IMR-90 (cell line): ENCODE measurements around the gene SLC66A2. TPM values are rescaled to one million over a fixed set of nuclear protein-coding genes. Genes with fewer than 3 reads are reported as not detected.

Source experiments
- ATAC-seq: fragments of 200-7000 bp; cut with Tn5 transposase; 2 replicates; pipeline ENCODE4 v1.9.1; 2020; ENCODE audit warnings: low read depth, mild to moderate bottlenecking, moderate library complexity
- BruUV-seq: library from RNA; stranded (reverse); fragments of 400-500 nt; replicated peaks from 2 replicates; lab custom pipeline; 2021; lab: Mats Ljungman, UMichigan
- CTCF ChIA-PET: fragments of 300-600 bp; formaldehyde crosslinking; extraction: SDS; loops from one replicate; lab custom pipeline; 2021; ENCODE audit warnings: antibody characterized with exemption; lab: Yijun Ruan, JAX
- POLR2A ChIA-PET: fragments of 300-600 bp; sonication (Branson Sonifier 250); formaldehyde crosslinking; loops from one replicate; lab custom pipeline; 2022; ENCODE audit warnings: antibody characterized with exemption; ENCODE audit not compliant: unreplicated experiment; lab: Charles Lee
- DNase-seq: peaks from one replicate; pipeline ENCODE4 v3.0.0; 2013
- H2AFZ ChIP-seq: replicated peaks from 2 replicates; pipeline ENCODE3; 2013; ENCODE audit warnings: low read length, mild to moderate bottlenecking; ENCODE audit not compliant: poor library complexity
- H2AK5ac ChIP-seq: 2 replicates; pipeline ENCODE4 v1.6.1; 2013; ENCODE audit warnings: low read depth, low read length, inconsistent platforms
- H2AK9ac ChIP-seq: replicated peaks from 2 replicates; pipeline ENCODE3; 2013; ENCODE audit warnings: mild to moderate bottlenecking, low read depth, low read length, moderate library complexity; ENCODE audit not compliant: poor library complexity
- H2BK120ac ChIP-seq: 2 replicates; pipeline ENCODE4 v1.6.1; 2013; ENCODE audit warnings: low read depth, low read length, inconsistent platforms
- H2BK15ac ChIP-seq: 3 replicates; pipeline ENCODE4 v1.6.1; 2013; ENCODE audit warnings: low read depth, low read length, inconsistent platforms
- H2BK20ac ChIP-seq: 2 replicates; pipeline ENCODE4 v1.6.1; 2013; ENCODE audit warnings: low read depth, mild to moderate bottlenecking, inconsistent platforms, low read length, moderate library complexity
- H2BK5ac ChIP-seq: 2 replicates; pipeline ENCODE4 v1.6.1; 2013; ENCODE audit warnings: mild to moderate bottlenecking, low read depth, low read length, inconsistent platforms; ENCODE audit not compliant: poor library complexity, severe bottlenecking
- H3K14ac ChIP-seq: replicated peaks from 2 replicates; pipeline ENCODE4 v1.6.1; 2013; ENCODE audit warnings: low read depth, low read length, inconsistent platforms
- H3K18ac ChIP-seq: 2 replicates; pipeline ENCODE4 v1.6.1; 2013; ENCODE audit warnings: low read depth, low read length, control low read depth
- H3K23ac ChIP-seq: 2 replicates; pipeline ENCODE4 v1.6.1; 2013; ENCODE audit warnings: low read depth, low read length, inconsistent platforms
- H3K27ac ChIP-seq: 2 replicates; pipeline ENCODE4 v1.5.1; 2013; ENCODE audit warnings: mild to moderate bottlenecking, control low read depth, low read length; ENCODE audit not compliant: insufficient read depth
- H3K27me3 ChIP-seq: 2 replicates; pipeline ENCODE4 v1.6.1; 2013; ENCODE audit warnings: low read length; ENCODE audit not compliant: control insufficient read depth, insufficient read depth
- H3K36me3 ChIP-seq: 2 replicates; pipeline ENCODE4 v1.6.1; 2013; ENCODE audit warnings: low read length, mixed read lengths; ENCODE audit not compliant: control insufficient read depth, insufficient read depth
- H3K4ac ChIP-seq: 2 replicates; pipeline ENCODE4 v1.6.1; 2013; ENCODE audit warnings: low read depth, low read length, inconsistent platforms
- H3K4me1 ChIP-seq: 2 replicates; pipeline ENCODE4 v1.6.1; 2013; ENCODE audit warnings: low read length, mixed read lengths; ENCODE audit not compliant: control insufficient read depth, insufficient read depth
- H3K4me2 ChIP-seq: 2 replicates; pipeline ENCODE4 v1.6.1; 2013; ENCODE audit warnings: low read depth, mild to moderate bottlenecking, control low read depth, low read length, moderate library complexity
- H3K4me3 ChIP-seq: 2 replicates; pipeline ENCODE4 v1.5.1; 2013; ENCODE audit warnings: low read depth, mild to moderate bottlenecking, control low read depth, low read length, moderate library complexity; ENCODE audit not compliant: insufficient read depth
- H3K56ac ChIP-seq: 2 replicates; pipeline ENCODE4 v1.6.1; 2013; ENCODE audit warnings: low read length, inconsistent platforms; ENCODE audit not compliant: insufficient read depth; ENCODE audit errors: extremely low read depth
- H3K79me1 ChIP-seq, 2 experiments: 2 replicates each; pipeline ENCODE4 v1.6.1; 2013; ENCODE audit warnings: low read length in 2 of 2, inconsistent platforms in 1 of 2, low read depth in 1 of 2
- H3K9ac ChIP-seq: 2 replicates; pipeline ENCODE4 v1.6.1; 2013; ENCODE audit warnings: low read depth, low read length, control low read depth
- H3K9me1 ChIP-seq: 2 replicates; pipeline ENCODE4 v1.6.1; 2013; ENCODE audit warnings: low read length, inconsistent platforms; ENCODE audit not compliant: insufficient read depth
- H3K9me3 ChIP-seq: 2 replicates; pipeline ENCODE4 v1.6.1; 2013; ENCODE audit warnings: low read length; ENCODE audit not compliant: control insufficient read depth, insufficient read depth
- H4K20me1 ChIP-seq: 2 replicates; pipeline ENCODE4 v1.6.1; 2013; ENCODE audit warnings: low read length, inconsistent platforms; ENCODE audit not compliant: insufficient read depth
- H4K5ac ChIP-seq: 2 replicates; pipeline ENCODE4 v1.6.1; 2013; ENCODE audit warnings: mild to moderate bottlenecking, low read depth, low read length, control low read depth
- H4K8ac ChIP-seq, 2 experiments: 2 replicates each; pipeline ENCODE4 v1.6.1; 2013; ENCODE audit warnings: low read depth in 2 of 2, low read length in 2 of 2, control low read depth in 1 of 2, inconsistent platforms in 1 of 2
- H4K91ac ChIP-seq: 2 replicates; pipeline ENCODE4 v1.6.1; 2013; ENCODE audit warnings: low read depth, low read length, inconsistent platforms; ENCODE audit not compliant: insufficient read depth
- BHLHE40 ChIP-seq: fragments of 150-350 bp; IDR thresholded peaks from 2 replicates; pipeline ENCODE4 v1.6.1; 2016; ENCODE audit warnings: mild to moderate bottlenecking, low read depth, low read length
- CEBPB ChIP-seq: IDR thresholded peaks from 2 replicates; pipeline ENCODE4 v1.6.1; 2012; ENCODE audit warnings: low read depth, low read length, improper control_type of control experiment
- CHD1 ChIP-seq: IDR thresholded peaks from 2 replicates; pipeline ENCODE4 v1.6.1; 2012; ENCODE audit warnings: low read depth, low read length, improper control_type of control experiment
- FOS ChIP-seq: fragments of 150-350 bp; IDR thresholded peaks from 2 replicates; pipeline ENCODE4 v1.6.1; 2016; ENCODE audit warnings: low read depth, low read length
- MAFK ChIP-seq: IDR thresholded peaks from 2 replicates; pipeline ENCODE4 v1.6.1; 2012; ENCODE audit warnings: low read depth, low read length, improper control_type of control experiment
- MAZ ChIP-seq: IDR thresholded peaks from 2 replicates; pipeline ENCODE4 v1.6.1; 2012; ENCODE audit warnings: low read depth, mild to moderate bottlenecking, low read length, improper control_type of control experiment, moderate library complexity, borderline replicate concordance
- MXI1 ChIP-seq: IDR thresholded peaks from 2 replicates; pipeline ENCODE4 v1.6.1; 2012; ENCODE audit warnings: low read depth, mild to moderate bottlenecking, low read length, moderate library complexity, borderline replicate concordance
- NFE2L2 ChIP-seq: fragments of 150-350 bp; IDR thresholded peaks from 2 replicates; pipeline ENCODE4 v1.6.1; 2016; ENCODE audit warnings: low read depth, mild to moderate bottlenecking, low read length
- POLR2A ChIP-seq: IDR thresholded peaks from 2 replicates; pipeline ENCODE4 v1.6.1; 2012; ENCODE audit warnings: mild to moderate bottlenecking, low read depth, low read length
- RAD21 ChIP-seq: IDR thresholded peaks from 2 replicates; pipeline ENCODE4 v1.6.1; 2012; ENCODE audit warnings: low read length, improper control_type of control experiment
- RCOR1 ChIP-seq: IDR thresholded peaks from 2 replicates; pipeline ENCODE4 v1.6.1; 2012; ENCODE audit warnings: mild to moderate bottlenecking, low read length, improper control_type of control experiment; ENCODE audit not compliant: insufficient replicate concordance
- RFX5 ChIP-seq: IDR thresholded peaks from 2 replicates; pipeline ENCODE4 v1.8.0; 2012; ENCODE audit warnings: low read depth, mild to moderate bottlenecking, low read length, moderate library complexity
- SMC3 ChIP-seq: fragments of 150-350 bp; IDR thresholded peaks from 2 replicates; pipeline ENCODE4 v1.6.1; 2016; ENCODE audit warnings: low read depth, mild to moderate bottlenecking, antibody characterized with exemption, low read length, moderate library complexity
- USF2 ChIP-seq: fragments of 150-350 bp; IDR thresholded peaks from 2 replicates; pipeline ENCODE4 v1.6.1; 2017; ENCODE audit warnings: mild to moderate bottlenecking, antibody characterized with exemption, low read length, low read depth
- WGBS, 2 experiments: methylation state at CpG; one replicate each; pipeline versions ENCODE4 v1.1.5 to v1.1.7; 2013; ENCODE audit warnings: missing lambda C conversion rate in 2 of 2; ENCODE audit not compliant: insufficient read length in 1 of 2; ENCODE audit errors: extremely low coverage in 2 of 2; 5-methylcytosine and 5-hydroxymethylcytosine counted together
- dilution Hi-C: fragments of 300-500 bp; cut with HindIII; formaldehyde crosslinking; loops from one replicate; pipeline ENCODE4 v1.14.3; 2018; ENCODE audit warnings: low sequenced_read_pairs; ENCODE audit not compliant: unreplicated experiment
- in situ Hi-C: fragments of 300-500 bp; cut with MboI; formaldehyde crosslinking; loops from 3 replicates; pipeline ENCODE4 v1.14.3; 2019; ENCODE audit warnings: low sequenced_read_pairs, inconsistent platforms, mixed read lengths
- intact Hi-C: fragments of 100-400 bp; cut with micrococcal nuclease; formaldehyde crosslinking; loops from 2 replicates; pipeline ENCODE4 v1.10.0; 2022
- polyA plus RNA-seq, 3 experiments: library from polyadenylated mRNA; depleted of rRNA; stranded (reverse); fragments of >200 nt; gene quantifications; 2 replicates each; pipeline ENCODE4 v1.2.3, GENCODE V29; 2012; ENCODE audit warnings: low replicate concordance in 1 of 3
- total RNA-seq: library from RNA; depleted of rRNA; stranded (reverse); fragments of >200 nt; gene quantifications from 2 replicates; pipeline ENCODE4 v1.2.3, GENCODE V29; 2012
- TF ChIP-seq, protein P1 (sequence below): fragments of 150-350 bp; IDR thresholded peaks from 2 replicates; pipeline ENCODE4 v1.6.1; 2016; ENCODE audit warnings: low read depth, mild to moderate bottlenecking, low read length, moderate library complexity, borderline replicate concordance
- TF ChIP-seq, protein P2 (sequence below): conservative IDR thresholded peaks from 2 replicates; pipeline ENCODE4 v1.5.1; 2012; ENCODE audit warnings: mild to moderate bottlenecking, low read depth, low read length, improper control_type of control experiment

Gene SLC66A2
- total and polyA plus RNA-seq, 2 of the 4 experiments (the other 2 are of a cell fraction), result 17.6 to 23.5 TPM

GRCh38 chr18:79937103-79937860 lies 14.2 kb downstream of the SLC66A2 start:
- Histone ChIP-seq H4K5ac (no peak overlapping the region), H4K8ac (no peak overlapping the region), H4K20me1 (peaks cover 56% of the 10 kb centered on the region), H3K9me3 (peaks cover 8% of the 10 kb centered on the region), H3K18ac (no peak overlapping the region), H2BK15ac (no peak overlapping the region), H2AK5ac (no peak overlapping the region), H3K36me3 (peaks cover 54% of the 10 kb centered on the region), H2AFZ (no peak overlapping the region), H2BK120ac (no peak overlapping the region), H3K4ac (no peak overlapping the region), H3K27ac (no peak overlapping the region), H3K4me3 (no peak overlapping the region), H4K91ac (no peak overlapping the region), H3K9ac (no peak overlapping the region), H3K23ac (no peak overlapping the region), H3K56ac (no peak overlapping the region), H3K79me1 (peaks cover 25 to 75% of the 10 kb centered on the region in 2 experiments), H3K9me1 (peaks cover 8% of the 10 kb centered on the region), H3K4me1 (no peaks in the 10 kb centered on the region), H3K14ac (no peak overlapping the region), H2AK9ac (peak overlapping the region; percentile 20), H2BK5ac (no peak overlapping the region), H2BK20ac (no peak overlapping the region), H3K4me2 (no peak overlapping the region), H3K27me3 (no peaks in the 10 kb centered on the region)
- ChIA-PET CTCF (no interaction called here), POLR2A (no interaction called here)
- TF ChIP-seq MXI1 (no peak), USF2 (no peak), RAD21 (no peak), BHLHE40 (no peak), MAFK (no peak), MAZ (no peak), SMC3 (no peak), RCOR1 (no peak), CHD1 (no peak), CEBPB (no peak), POLR2A (no peak), NFE2L2 (no peak), FOS (no peak), RFX5 (no peak)
- TF ChIP-seq, protein P1, sequence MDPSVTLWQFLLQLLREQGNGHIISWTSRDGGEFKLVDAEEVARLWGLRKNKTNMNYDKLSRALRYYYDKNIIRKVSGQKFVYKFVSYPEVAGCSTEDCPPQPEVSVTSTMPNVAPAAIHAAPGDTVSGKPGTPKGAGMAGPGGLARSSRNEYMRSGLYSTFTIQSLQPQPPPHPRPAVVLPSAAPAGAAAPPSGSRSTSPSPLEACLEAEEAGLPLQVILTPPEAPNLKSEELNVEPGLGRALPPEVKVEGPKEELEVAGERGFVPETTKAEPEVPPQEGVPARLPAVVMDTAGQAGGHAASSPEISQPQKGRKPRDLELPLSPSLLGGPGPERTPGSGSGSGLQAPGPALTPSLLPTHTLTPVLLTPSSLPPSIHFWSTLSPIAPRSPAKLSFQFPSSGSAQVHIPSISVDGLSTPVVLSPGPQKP, result no peak
- TF ChIP-seq, protein P2, sequence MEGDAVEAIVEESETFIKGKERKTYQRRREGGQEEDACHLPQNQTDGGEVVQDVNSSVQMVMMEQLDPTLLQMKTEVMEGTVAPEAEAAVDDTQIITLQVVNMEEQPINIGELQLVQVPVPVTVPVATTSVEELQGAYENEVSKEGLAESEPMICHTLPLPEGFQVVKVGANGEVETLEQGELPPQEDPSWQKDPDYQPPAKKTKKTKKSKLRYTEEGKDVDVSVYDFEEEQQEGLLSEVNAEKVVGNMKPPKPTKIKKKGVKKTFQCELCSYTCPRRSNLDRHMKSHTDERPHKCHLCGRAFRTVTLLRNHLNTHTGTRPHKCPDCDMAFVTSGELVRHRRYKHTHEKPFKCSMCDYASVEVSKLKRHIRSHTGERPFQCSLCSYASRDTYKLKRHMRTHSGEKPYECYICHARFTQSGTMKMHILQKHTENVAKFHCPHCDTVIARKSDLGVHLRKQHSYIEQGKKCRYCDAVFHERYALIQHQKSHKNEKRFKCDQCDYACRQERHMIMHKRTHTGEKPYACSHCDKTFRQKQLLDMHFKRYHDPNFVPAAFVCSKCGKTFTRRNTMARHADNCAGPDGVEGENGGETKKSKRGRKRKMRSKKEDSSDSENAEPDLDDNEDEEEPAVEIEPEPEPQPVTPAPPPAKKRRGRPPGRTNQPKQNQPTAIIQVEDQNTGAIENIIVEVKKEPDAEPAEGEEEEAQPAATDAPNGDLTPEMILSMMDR, result no peak
- no TSS peak for BruUV-seq
- DNase-seq (no peak), ATAC-seq (no peak)
- intact Hi-C loops (no loop called here), in situ Hi-C loops (no loop called here), dilution Hi-C loops (no loop called here)
- 88% methylated on average over 3 of the region's 25 CpGs; no CpG with 5 or more reads in 1 of the 2 experiments for WGBS, 2 experiments
